ENCODE data around the gene ABTB1.
"Not testable (repeated sequence)": the region's sequence is repeated elsewhere in the genome, so short reads cannot be mapped to it uniquely, and the experiment has no call there.

Gene ABTB1

DNA sequence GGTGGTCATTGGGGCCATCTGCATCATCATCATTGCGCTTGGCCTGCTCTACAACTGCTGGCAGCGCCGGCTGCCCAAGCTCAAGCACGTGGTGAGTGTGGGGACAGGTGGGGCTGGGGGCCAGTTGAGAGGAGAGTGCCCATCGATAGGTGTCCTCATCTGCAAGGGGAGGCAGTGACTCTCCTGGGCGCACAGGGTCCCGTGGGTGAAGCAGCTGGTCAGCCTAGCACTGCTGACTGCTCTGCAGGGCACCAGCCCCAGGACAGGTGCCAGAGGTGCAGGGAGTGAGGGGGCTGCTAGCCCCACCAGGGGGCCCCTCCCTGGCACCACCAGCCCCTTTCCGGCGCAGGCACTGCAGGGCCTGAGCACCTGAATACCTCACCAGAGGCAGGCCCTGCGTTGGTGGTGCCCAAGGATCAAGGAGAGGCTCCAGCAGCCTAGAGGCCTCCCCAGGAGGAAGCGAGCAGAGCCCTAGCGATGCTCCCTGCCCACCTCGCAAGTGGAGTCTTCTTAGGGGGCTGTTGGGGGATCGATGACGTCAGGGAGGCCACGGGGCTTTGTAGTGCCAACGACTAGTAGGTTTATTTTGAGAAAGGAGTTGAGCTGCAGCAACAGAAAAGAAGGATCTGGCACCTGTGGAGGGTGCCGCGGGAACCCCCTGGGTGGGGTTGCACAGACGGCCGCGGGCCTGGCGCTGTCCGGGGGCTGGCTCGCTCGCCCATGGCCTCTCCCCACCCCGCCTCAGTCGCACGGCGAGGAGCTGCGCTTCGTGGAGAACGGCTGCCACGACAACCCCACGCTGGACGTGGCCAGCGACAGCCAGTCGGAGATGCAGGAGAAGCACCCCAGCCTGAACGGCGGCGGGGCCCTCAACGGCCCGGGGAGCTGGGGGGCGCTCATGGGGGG lies 976 bp upstream of the ABTB1 start:
- DNase-seq (ENCODE audit: low read depth in 2 of 2) = no peak

DNA sequence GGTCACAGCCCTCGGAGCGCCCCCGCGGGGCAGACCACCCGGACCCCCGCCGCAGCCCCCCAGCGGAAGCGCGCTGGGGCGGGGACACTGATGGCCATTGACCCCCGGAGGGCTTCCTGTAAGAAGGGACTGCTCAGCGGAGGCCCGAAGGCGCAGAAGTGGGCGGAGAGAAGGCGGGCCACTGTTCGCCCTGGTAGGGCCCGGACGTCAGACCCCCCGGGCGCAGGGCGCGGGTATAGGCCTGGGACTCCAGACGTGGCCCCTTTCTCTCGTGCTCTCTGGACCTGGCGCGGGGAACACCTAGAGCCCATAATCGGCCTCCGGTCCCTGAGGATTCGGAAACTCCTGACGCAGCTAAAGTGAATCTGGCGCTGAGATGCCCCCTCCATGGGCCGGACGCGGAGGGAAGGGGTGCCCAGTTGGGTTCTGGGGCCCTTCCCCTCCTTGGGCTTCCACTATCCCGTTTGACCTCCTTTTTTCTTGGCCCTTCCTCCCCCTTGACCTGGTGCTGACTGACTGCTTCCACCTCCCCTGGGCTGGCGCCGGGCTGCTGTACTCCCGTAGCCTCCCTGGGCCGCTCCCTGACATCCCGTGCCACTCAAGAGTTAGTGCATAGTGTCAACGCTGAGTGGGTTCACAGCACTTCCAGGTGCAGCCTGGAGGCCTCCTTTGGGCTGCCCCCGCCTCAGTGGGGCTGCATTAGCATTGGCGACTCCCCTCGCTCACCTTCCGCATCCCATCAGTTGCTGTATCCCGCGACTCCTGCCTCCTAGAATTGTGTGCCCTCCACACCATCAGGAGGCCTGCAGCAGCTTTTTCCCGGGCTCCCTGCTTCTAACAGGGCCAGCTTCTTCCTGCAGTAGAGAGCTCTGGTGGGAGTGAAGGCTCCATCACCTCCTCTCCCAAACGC lies 694 bp downstream of the ABTB1 start:
- DNase-seq (ENCODE audit: low read depth in 2 of 2) = peak in 1 of 2 donors; percentile 19

DNA sequence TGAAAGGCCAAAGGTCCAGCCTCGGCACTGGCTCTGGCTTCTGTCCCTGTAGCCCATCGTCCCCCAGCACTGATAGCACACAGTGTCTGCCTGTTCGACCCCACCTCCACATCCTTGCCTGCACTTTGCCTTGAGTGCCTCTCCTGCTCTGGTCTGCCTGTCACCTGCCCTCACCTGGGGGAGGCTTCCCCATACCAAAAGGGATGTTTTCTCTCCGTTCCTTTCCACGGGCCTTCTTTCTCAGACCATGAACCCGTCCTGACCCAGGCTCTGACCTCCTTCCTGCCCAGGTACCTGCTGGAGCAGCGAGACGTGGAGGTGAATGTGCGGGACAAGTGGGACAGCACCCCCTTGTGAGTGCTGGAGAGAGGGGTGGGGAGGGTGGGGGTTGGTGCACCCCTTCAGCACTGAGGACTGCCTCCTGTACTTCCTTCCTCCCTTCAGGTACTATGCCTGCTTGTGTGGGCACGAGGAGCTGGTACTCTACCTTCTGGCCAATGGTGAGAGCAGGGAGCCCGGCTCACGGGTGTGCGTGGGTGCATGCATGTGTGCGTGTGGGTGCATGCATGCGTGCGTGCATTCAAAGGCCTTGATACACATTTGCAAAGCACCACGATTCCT lies 1.5 kb downstream of the ABTB1 start:
- no peak for DNase-seq (ENCODE audit: low read depth in 2 of 2)

DNA sequence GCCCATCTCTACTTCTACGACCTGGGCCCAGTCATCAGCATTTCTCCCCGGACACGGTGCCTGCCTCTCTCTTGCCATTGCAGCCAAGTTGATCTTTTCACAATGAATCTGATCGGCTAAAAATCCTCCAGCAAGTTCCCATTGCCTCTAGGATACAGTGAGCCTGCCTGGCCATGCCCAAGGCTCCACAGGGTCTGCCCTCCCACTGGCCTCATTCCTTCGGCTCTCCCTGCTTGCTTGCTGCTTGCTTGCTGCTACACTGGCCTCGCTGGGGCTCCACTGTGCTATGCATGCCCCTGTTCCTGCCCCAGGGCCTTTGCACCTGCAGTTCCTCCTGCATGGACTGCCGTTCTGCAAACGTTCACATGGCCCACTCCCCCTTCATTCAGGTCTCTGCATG lies 2.0 kb downstream of the ABTB1 start:
- DNase-seq (ENCODE audit: low read depth in 2 of 2) = no peak

DNA sequence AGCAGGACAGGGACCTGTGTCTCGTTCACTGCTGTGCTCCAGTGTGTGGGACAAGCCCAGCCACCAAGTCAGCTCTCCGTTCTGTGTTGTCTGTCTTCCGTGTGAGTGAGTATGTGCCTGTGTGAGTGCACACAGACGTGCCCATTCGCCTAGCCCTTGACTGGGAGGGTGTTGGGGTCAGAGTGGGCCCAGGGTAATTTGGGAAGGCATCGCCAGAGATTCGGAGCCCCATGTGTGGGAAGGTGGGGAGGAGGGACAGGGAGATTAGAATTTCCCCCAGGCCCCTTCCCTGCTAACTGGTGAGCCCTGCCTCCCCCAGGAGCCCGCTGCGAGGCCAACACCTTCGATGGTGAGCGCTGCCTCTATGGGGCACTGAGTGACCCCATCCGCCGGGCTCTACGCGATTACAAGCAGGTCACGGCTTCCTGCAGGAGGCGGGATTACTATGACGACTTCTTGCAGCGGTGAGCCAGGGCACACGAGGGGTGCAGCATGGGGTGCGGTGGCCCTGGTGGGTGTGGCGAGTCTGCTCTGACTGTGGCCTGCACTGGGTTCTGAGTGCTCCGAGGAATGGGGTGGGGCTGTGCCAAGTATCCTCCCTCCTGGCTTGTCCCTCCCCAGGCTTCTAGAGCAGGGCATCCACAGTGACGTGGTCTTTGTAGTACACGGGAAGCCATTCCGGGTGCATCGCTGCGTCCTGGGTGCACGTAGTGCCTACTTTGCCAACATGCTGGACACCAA lies 3.1 kb downstream of the ABTB1 start:
- DNase-seq (ENCODE audit: low read depth in 2 of 2) = no peak

DNA sequence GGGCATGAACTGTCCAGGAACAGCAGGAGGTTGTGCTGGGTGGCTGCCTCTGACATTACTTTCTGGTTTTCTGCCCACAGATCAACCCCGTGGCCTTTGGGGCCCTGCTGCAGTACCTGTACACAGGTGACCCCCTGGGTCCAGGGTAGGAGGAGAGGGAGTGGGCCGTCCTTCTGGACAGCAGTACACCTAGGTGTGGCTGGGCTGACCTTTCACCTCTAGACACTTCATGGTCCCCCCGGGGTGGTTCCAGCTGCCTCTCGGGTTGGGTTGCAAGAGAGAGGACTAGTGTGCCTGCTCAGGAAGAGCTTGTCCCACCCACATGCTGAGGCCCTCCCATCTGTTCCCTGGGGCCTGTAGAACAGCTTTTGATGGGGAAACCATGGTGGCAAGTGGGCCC lies 3.7 kb downstream of the ABTB1 start:
- no peak for DNase-seq (ENCODE audit: low read depth in 2 of 2)

DNA sequence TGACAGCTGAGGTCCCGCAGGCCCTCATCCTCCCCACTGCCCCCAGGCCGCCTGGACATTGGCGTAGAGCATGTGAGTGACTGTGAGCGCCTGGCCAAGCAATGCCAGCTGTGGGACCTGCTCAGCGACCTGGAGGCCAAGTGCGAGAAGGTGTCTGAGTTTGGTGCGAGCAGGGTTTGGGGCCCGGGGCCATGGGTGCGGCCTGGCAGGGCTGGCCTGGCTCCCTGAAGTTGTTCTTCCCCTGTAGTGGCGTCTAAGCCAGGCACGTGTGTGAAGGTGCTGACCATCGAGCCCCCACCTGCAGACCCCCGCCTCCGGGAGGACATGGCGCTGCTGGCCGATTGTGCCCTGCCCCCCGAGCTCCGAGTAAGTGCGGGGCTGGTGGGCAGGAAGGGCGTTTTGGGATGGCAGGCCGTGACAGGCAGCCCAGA lies 4.2 kb downstream of the ABTB1 start:
- no peak for DNase-seq (ENCODE audit: low read depth in 2 of 2)

DNA sequence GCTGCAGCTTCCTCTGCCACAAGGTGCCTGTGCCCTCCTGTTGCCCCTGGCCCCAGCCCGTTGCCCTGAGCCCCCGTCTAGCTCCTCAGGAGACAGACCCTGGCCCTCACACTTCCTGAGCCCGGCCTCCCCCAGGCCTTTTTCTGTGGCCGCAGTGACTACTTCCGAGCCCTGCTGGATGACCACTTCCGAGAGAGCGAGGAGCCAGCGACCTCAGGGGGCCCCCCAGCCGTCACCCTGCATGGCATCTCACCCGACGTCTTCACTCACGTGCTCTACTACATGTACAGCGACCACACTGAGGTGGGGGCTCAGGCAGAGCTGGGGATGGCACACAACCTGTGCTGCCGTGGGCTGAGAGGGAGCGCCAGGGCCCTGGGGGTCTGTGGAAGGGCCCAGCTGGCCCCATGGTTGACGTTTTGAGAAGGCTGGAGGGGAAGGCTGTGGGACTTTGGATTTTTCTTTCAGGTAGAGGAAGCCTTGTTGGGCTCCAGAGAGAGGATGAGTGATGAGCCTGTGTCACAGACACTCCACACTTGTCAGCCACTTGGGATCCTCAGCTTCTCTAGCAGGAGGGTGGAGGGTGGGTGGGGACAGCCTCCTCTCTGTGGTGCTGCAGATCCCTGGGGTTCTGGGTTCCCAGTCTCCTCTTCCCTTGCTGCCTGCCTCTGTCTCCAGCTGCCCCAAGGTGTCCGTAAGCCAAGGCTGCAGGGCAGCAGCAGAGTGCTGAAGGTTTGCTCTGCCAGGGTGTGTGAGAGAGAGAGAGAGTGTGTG lies 5.0 kb downstream of the ABTB1 start:
- DNase-seq (ENCODE audit: low read depth in 2 of 2) = no peak

DNA sequence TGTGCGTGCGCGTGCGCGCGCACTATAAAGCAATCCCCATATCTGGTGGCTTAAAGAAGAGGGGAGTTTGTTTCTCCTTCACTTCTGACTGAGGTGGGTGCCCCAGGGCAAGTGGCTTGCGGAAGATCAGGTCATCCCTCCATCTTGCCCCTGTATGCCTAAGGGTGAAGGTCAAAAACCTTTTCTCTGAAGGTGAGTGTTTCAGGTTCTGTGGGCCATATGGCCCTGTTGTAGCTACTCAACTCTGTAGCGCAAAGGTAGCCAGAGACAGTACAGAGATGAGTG lies 5.5 kb downstream of the ABTB1 start:
- DNase-seq (ENCODE audit: low read depth in 2 of 2) = no peak

DNA sequence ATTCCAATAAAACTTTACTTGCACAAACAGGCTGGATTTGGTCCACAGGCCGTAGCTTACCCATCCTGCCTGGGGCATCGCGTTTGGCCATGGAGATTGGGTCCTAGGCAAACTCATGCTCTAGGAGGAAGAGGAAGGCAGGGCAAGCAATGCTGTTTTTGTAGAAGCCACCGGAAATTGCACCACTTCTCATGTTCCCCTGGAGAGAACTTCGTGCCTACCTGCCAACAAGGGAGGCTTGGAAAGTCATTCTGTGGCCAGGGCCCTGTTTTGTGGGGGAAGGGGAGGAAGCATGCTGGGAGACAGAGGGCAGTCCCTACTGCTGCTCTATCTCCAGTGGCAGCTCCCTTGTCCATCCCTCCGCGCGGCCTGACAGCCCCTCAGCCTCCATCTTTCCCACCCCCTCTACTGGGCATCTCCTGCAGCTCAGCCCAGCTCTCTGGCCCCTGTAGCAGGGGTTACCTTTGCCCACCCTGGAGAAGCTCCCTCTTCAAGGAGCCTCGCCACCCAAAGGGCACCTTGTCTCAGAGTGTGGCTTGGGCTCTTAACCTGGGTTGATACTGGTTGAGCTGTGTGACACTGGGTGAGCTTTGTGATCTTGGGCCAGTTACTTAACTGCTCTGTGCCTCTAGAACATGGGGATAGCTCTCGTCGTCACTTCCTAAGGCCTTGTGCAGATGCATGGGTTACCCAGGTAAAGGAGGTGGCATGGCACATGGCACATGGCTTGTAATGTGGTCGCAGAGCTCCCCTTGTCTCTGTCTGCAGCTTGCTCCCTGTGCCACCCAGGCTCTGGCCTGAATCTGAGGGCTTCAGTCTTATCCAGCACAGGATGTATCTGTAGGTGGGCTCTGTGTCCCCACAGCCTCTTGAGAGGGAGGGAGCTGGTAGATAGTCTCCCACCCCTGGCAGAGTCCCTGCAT lies 6.1 kb downstream of the ABTB1 start:
- no peak for DNase-seq (ENCODE audit: low read depth in 2 of 2)

DNA sequence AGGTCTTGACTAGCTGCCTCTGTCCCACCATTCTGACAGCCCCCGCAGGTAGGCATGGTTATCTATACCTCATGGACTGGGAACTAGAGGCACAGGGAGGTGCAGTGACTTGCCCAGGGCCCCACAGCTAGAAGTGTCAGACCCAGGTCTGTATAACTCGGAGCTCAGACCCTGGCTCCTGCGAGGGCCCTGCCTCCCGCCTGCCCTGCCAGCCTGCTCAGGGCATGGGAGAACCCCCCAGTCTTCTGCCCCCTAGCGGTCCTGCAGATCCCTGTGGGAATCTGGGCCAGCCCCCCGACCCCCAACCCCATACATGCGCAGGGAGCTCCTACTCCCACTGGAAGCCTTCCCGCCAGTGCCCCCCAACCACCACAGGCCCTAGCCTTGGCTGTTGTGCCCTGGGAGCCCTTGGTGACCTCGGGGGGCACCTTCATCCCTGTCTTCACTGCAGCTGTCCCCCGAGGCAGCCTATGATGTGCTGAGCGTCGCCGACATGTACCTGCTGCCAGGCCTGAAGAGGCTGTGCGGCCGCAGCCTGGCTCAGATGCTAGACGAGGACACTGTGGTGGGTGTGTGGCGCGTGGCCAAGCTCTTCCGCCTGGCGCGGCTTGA lies 6.9 kb downstream of the ABTB1 start:
- DNase-seq (ENCODE audit: low read depth in 2 of 2) = no peak

DNA sequence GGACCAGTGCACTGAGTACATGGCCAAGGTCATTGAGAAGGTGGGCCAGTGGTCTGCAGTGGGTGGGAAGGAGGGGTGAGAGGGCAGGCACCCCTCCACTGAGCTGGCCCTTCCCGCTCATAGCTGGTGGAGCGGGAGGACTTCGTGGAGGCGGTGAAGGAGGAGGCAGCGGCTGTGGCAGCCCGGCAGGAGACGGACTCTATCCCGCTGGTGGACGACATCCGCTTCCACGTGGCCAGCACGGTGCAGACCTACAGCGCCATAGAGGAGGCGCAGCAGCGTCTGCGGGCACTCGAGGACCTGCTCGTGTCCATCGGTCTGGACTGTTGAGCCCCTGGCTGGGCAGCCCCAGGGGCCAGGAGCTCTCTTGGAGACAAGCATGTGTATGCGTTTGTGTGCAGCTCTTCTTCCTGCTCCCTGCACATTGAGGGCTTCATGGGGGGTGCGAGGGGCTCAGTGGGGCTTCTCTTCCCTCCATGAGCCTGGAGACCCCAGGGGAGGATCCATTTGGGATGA lies 7.5 kb downstream of the ABTB1 start:
- no peak for DNase-seq (ENCODE audit: low read depth in 2 of 2)

DNA sequence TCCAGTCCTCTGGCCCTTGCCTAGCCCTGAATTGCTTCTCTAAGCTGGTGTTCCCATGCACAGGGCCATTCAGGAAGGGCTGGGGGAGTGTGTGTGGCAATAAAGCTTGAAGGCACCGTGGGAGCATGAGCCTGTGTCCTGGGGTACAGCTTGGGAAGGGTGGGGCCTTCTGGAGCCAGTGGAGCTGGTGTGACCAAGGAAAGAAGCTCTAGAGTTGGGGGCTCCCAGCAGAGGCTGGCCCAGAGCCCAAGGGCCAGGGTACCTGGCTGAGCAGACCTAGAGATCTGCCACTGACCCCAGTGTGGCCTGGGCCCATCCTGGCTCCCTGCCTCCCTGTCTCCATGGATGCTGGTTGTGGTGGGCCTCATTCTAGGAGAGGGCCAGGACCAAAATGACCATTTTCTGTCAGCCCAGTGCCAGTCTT lies 8.1 kb downstream of the ABTB1 start:
- no peak for DNase-seq (ENCODE audit: low read depth in 2 of 2)

DNA sequence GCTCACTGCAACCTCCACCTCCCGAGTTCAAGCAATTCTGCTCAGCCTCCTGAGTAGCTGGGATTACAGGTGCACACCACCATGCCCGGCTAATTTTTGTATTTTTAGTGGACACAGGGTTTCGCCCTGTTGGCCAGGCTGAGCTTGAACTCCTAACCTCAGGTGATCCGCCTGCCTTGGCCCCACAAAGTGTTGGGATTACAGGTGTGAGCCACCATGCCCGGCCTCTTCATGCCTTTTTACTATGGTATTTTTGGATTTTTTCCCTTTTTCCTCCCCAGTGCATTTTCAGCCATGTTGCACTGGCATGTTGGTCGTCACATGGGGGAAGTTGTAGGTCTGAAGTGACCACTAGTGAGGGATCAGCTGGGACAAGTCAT lies 9.4 kb downstream of the ABTB1 start:
- DNase-seq (ENCODE audit: low read depth in 2 of 2) = not testable (repeated sequence)

DNA sequence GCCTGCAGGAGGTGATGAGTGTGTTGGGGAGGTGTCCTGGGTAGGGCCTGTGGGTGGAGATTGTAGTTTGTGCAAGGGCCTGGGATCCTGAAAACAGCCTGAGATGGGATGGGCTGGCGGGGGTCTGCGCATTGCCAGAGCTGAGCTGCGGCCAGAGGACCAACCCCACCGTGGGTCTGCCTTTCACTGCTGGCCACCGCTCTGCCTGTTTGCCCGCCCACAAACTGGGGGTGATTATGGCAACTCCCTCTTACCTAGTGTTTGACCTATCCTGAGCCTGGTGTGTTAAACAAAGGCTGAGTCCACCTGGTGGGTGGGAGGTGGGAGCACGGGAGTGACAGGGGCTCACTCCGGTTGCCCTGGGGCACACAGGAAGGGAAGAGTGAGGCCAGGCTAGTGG lies 9.8 kb downstream of the ABTB1 start:
- no peak for DNase-seq (ENCODE audit: low read depth in 2 of 2)

DNA sequence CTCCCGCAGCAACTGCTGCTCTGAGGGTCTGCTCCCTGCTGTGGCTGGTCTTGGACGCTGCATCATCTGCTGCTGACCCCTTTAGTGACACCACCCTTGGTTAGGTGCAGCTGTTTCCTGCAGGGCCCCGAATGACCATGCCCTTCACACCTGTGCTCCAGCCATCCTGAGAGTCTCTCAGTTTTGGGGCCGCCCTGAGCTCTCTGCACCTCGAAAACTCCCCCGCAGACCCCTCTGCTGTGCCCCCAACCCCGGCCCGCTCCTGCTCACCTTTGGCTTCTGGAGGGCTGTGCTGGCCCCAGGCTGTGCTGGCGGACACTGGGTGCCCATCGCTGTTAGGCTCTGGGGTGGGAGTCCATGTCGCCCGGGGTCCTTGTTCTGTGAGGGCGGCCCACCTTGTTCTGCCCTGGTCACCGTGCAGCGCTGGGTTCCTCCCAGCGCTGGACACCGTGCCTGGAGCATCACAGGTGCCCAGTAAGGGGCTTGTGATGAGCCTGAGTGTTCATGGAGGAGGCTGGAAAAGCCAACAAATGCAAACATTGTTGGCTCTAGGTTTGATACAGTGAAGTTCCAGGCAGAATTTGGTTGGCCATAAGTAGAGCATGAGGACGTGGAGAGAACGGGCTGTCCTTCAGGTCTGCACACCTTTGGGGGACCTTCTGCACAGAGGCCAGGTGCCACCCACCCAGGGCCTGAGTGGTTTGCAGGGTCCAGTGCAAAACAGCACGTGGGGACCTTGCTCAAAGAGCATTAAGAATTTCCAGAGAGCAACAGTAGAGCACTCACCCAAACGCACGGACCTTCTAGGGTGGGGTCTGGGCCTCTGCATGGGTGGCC lies 12.3 kb downstream of the ABTB1 start:
- no peak for DNase-seq (ENCODE audit: low read depth in 2 of 2)

DNA sequence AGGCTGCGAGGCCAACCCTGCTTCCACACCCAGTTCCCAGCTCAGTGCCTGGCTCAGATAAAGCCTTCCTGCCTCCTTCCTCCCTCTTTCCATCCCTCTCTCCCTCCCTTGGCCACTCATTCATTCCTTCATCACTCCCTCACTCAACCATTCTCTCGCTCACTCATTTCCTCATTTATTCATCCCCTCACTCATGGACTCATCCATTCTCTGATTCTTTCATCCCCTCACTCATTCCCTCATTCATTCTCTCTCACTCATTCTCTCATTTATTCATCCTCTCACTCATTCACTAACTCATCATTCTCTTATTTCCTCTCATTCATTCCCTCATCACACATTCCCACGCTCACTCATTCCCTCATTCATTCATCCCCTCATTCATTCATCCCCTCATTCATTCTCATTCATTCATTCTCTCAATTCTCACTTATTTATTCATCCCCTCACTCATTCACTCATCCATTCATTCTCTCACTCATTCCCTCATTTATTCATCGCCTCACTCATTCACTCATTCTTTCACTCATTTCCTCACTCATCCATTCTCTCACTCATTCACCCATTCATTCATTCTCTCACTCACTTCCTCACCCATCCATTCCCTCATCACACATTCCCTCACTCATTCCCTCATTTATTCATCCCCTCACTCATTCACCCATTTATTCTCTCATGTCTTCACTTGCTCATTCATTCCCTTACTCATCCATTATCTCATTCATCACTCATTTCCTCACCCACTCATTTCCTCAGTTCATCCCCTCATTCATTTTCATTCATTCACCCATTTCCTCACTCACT lies 13.2 kb downstream of the ABTB1 start:
- no peak for DNase-seq (ENCODE audit: low read depth in 2 of 2)

DNA sequence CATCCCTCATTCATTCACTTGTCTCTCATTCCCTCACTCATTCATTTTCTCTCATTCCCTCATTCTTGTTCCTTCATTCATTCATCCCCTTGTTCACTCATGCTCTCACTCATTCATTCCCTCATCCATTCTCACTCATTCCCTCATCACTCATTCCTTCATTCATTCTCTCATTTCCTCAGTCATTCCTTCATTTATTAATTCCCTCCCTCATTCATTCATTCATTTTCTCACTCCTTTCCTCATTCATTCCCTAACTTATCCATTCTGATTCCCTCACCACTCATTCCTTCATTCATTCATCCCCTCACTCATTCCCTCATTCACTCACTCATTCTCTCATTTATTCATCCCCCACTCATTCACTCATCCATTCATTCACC lies 13.8 kb downstream of the ABTB1 start:
- DNase-seq (ENCODE audit: low read depth in 2 of 2) = no peak

All from stimulated activated CD8-positive, alpha-beta memory T cell treated with anti-CD3 and anti-CD28 coated beads, Interleukin-7, amount 100 ng/mL, for 1 hour (primary cell).